ENCODE data around the gene NIT1.
"Not testable (repeated sequence)": the region's sequence is repeated elsewhere in the genome, so short reads cannot be mapped to it uniquely, and the experiment has no call there.

NIT1 gene

DNA sequence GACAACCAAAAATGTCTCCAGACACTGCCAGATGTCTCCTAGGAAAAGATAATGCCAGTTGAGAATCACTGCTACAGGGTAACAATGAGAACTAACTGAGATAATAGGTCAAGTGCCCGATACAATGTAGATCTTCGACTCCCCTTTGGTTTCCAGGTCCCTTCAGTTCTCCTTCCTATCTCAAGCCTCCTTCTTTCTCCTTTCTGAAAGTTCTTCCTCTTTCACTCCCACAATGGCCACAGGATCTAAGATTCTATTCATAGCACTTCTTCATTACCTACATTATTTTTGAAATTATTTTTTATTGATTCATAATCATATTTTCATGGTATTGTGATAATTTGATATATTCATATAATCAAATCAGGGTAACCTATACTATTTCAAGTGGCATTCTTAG lies 6.4 kb upstream of the NIT1 start:
- DNase-seq (ENCODE audit: low spot score) = no peak
- no peak for FAIRE-seq

GRCh38 chr1:161113915-161114314 lies 4.0 kb upstream of the NIT1 start:
- DNase-seq (ENCODE audit: low spot score) (no peak), FAIRE-seq (no peak)

DNA sequence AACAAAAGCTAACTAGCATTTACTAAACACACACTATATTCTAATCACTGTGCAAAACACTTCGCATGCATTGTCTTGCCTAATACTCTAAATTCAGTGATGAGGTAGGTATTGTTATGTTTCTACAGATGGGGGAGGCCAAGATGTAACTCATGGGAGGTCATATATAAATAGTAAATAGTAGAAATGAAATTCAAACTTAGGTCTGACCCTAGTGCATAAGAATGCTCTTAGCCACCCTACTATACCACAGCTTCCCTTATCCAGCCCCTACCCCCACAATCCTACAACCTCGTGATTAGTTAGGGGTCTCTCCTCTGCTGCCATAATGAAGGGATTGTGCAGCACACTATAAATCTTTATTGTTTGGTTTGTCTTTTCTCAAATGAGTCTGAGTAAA lies 3.3 kb upstream of the NIT1 start:
- FAIRE-seq (no peak), DNase-seq (ENCODE audit: low spot score) (no peak)

GRCh38 chr1:161115132-161115711 lies 2.7 kb upstream of the NIT1 start:
- DNase-seq (ENCODE audit: low spot score) (peak; percentile 95), FAIRE-seq (peak; percentile 88)

DNA sequence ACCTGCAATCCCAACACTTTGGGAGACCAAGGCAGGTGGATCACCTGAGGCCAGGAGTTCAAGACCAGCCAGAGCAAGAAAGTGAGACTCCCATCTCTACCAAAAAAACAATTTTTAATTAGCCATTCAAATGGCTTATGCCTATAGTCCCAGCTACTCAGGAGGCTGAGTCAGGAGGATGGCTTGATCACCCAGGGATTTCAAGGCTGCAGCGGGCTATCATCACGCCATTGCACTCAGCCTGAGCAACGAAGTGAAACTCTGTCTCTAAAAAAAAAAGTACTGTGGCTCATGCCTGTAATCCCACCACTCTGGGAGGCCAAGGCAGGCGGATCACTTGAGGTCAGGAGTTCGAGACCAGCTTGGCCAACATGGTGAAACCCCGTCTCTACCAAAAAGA lies 1.9 kb upstream of the NIT1 start:
- DNase-seq (ENCODE audit: low spot score); FAIRE-seq: not testable (repeated sequence)

DNA sequence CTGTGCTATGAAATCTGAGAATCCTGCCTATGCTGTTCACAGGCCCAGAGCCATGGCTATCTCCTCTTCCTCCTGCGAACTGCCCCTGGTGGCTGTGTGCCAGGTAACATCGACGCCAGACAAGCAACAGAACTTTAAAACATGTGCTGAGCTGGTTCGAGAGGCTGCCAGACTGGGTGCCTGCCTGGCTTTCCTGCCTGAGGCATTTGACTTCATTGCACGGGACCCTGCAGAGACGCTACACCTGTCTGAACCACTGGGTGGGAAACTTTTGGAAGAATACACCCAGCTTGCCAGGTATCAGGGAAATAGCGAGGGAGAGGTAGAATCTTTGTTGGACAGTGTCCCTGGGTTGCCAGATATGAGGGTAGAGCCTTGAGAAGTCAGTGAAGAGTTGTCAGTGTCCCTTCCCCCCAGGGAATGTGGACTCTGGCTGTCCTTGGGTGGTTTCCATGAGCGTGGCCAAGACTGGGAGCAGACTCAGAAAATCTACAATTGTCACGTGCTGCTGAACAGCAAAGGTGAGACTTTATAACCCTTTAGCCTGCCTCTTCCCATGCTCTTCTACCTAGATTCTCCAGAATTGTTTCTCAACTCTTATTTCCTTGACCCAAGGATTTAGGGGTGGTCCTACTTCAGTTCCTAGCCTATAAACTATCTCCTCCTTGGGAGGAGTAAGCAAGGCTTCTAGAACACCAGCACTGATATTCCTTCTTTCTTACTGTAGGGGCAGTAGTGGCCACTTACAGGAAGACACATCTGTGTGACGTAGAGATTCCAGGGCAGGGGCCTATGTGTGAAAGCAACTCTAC lies 1.4 kb downstream of the NIT1 start:
- DNase-seq (ENCODE audit: low spot score) = peak; percentile 63
- no peak for FAIRE-seq

DNA sequence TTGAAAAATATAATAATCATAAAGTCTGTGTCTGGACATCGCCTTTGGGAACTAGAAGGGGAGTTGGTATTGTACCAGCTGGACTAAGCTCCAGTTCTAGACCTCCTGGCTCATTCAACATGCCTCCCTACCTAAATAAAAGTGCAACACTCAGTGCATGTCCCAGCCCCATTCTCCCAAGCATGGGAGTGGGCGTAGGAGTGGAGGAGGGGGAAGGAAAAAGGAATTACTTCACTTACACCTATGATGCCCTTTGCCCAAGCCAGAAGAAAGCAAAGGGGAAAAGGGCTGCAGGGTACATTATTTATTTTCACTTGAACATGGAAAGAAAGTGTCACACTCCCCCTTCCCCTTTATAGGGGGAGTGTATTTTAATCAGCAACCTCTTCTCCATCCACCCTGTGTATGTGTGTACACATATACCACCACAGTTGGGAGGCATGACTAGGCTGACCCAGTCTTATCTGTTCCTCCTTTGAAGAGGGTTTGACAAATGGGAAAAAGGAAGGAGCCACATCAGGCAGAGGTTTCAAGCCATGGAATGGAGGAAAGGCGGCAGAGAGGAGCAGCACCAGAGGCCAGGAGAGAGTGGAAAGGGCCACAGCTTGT lies 3.2 kb downstream of the NIT1 start:
- no peak for DNase-seq (ENCODE audit: low spot score)
- no peak for FAIRE-seq

GRCh38 chr1:161121834-161122233 lies 3.9 kb downstream of the NIT1 start:
- no peak for DNase-seq (ENCODE audit: low spot score)
- FAIRE-seq = no peak

DNA sequence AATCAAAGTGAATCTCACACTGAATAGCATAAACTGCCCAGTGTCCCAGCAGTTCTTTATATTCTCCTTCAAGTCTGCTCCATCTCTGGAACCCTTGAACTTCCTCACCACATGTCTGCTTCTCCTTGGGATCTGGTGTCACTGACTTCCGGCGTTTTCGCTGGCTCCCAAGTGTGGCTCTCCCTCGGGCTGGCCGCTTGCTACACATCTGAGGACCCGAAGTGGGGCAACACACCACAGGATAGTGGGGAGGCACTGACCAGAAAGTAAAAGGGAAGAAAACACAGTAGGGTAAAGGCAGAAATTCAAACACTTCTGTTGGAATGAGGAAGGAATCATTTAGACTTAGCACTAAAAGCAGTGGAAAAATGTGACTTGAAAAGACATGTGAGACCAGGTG lies 5.1 kb downstream of the NIT1 start:
- DNase-seq (ENCODE audit: low spot score) (no peak), FAIRE-seq (no peak)

DNA sequence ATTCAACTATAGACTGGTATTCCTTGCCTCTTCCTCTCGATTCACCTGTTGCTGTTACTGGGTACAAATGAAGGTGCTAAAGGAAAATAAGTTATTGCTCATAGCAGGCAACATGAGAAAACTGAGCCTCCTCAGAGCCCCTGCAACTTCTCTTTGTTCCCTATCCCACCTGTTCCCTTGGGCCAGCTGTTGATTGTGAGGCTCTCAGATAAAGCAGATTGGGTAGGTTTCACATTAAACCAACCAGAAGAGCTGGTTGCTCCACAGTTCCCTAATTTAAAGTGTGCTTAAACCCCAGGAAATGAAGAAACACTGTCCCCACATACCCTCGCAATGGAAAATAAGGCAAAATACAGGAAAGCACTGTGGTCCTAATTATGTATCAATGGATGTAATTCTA lies 9.7 kb downstream of the NIT1 start:
- DNase-seq (ENCODE audit: low spot score) = no peak
- no peak for FAIRE-seq

DNA sequence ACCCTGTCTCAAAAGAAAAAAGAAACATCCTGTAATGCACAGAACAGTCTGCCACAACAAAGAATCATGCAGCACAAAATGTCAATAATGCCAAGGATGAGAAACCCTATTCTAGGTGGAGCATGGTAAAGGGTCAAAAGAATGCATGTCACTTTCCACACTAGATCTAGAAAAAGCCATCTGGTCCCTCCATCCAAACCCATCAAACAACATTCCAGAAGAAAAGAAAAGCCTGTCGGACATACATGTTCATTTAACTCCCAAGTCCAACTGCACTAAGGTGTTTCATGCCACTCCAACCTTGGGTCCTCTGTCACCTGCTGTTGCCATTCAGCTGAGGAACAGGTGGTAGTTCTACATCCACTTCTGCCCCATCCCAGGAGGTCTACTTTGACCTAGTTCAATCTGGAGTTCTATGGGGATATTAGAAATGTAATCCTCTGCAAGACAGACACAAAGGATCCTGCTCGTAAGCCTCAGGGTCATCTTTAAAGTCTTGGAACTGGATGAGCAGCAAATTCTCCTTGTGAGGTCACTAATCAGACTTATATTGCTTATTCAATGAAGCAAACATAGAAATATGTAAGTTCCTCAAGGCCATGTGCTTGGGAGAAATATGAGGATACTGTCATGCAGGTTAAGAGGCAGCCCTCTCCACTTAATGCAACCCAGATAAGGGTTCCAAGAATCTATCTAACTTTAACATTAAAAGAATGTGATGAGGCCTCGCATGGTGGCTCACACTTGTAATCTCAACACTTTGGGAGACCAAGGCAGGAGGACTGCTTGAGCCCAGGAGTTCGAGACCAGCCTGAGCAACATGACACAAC lies 10.9 kb downstream of the NIT1 start:
- FAIRE-seq (no peak), DNase-seq (ENCODE audit: low spot score) (no peak)

GRCh38 chr1:161130266-161130665 lies 12.4 kb downstream of the NIT1 start:
- DNase-seq (ENCODE audit: low spot score) = no peak
- FAIRE-seq = no peak

DNA sequence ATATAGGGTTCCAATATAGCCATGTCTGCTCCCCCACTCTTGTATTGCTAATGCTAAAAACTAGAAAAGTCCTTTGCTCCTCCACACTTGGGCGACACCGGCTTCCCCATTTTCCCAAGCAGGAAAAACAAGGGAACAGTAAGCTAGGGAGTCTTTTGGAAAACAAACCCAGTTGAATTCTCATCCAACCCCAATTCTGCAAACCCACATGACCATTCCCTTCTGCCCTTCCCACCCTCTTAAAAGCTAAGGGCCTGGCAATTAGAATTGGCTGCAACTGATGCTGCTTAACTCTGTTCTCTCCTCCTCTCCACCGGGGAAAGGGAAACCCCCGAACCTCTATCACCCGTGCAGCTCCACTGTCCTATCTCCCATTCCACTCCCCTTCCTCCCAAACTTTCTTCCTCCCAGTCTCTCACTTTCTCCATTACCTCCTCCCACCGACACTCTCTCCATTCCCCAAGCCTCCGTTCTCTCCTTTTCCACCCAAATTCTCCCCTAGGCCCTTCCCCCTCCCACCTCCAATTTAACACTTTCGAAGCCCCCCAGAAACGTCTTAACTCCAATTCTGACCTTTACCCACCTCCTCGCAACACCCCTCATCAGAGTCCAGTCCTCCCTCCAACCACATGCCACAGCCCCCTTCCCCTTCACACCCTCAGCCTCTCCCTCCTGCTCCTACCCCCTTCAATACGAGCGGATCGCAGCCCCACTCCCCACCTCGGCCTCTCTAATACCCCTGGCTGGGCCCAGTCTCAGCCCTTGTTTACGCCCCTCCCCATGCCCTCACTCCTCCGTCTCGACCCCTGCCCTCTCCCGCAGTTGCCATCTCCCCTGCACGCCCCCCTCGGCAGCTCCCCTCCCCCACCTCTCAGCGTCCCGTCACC lies 13.9 kb downstream of the NIT1 start:
- FAIRE-seq (no peak), DNase-seq (ENCODE audit: low spot score) (no peak)

GRCh38 chr1:161132410-161133219 lies 14.7 kb downstream of the NIT1 start, which contains the start of gene DEDD:
DEDD (minus strand) TSS chr1:161132667; CDS start chr1:161124462, 8,205 bp downstream.
- peak; percentile 46 for FAIRE-seq

GRCh38 chr1:161133220-161133740 lies 15.4 kb downstream of the NIT1 start:
- DNase-seq (ENCODE audit: low spot score) (no peak), FAIRE-seq (no peak)

More at GRCh38 chr1:161132410-161133219, 14.7 kb downstream of the NIT1 start, which contains the start of gene DEDD:
- DNase-seq (ENCODE audit: low spot score) = peak; percentile 93

- DNase-seq (ENCODE audit: low spot score) (no peak), FAIRE-seq (no peak)
These were observed 20.0 kb downstream of the NIT1 start for GRCh38 chr1:161137881-161138280.

DNA sequence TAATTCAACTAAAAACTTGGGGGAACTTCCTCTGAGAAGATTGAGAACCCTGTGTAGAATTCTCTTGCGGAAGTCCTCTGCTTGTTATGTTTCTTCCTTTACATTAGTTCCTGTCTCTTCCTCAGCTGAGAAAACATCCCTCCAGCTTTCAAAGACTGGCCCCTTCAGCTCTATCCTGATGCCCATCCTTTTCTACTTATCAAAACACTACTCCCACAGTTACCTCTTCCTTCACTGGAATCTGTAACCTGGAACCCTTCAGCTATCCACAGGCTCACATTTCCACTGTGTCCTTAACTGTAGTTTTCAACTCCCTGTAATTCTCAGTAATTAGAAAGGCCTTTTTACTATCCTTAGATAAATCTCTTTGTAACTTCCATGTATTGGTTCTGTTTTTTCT lies 20.5 kb downstream of the NIT1 start:
- no peak for FAIRE-seq
- no peak for DNase-seq (ENCODE audit: low spot score)

- peak; percentile 2 for FAIRE-seq
- DNase-seq (ENCODE audit: low spot score) = no peak
These were observed 21.9 kb downstream of the NIT1 start for GRCh38 chr1:161139766-161140165.

DNA sequence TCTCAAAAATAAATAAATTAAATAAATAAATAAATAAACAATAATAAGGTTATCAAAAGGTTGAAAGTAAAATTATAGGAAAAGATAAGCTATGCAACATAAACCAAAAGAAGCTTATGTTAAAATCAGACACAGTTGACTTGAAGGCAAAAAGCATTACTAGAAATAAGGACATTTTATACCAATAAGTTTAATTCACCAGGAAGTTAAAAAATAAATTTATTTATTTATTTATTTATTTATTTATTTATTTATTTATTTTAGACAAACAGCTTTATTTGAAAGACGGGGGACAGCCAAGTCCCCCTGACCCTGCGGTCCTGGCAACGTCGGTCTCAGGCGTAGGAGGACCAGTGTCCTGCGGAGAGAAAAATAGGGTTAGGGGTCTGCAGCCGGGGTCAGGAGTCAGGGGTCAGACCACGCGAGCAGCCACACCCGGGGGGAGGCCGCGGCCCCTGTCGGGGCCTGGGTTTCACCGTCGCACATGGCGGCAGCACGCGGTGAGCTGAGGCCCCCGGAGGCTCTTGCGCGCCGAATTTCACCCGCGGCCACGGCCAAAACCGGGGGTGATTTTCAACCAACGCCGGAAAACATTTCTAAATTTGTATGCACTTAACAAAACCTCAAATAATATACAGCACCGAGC lies 23.0 kb downstream of the NIT1 start:
- DNase-seq (ENCODE audit: low spot score) (no peak), FAIRE-seq (no peak)
